B cell (primary cell): ENCODE measurements around the gene KLRD1. TPM values are rescaled to one million over a fixed set of nuclear protein-coding genes. Genes with fewer than 3 reads are reported as not detected.
"Not testable (repeated sequence)": the region's sequence is repeated elsewhere in the genome, so short reads cannot be mapped to it uniquely, and the experiment has no call there.

Experiments
- ATAC-seq: fragments of 200-7000 bp; cut with Tn5 transposase; one replicate; pipeline ENCODE4 v1.10.0; 2021; ENCODE audit warnings: low read depth, mild to moderate bottlenecking, moderate number of reproducible peaks, moderate library complexity
- CTCF ChIA-PET: fragments of 350-600 bp; sonication (Branson Sonifier 250); formaldehyde crosslinking; loops from one replicate; lab custom pipeline; 2021; ENCODE audit warnings: antibody characterized with exemption, inconsistent platforms; lab: Charles Lee
- POLR2A ChIA-PET: fragments of 350-600 bp; sonication (Branson Sonifier 250); formaldehyde crosslinking; loops from one replicate; lab custom pipeline; 2021; ENCODE audit warnings: antibody characterized with exemption; lab: Charles Lee
- DNase-seq: peaks from one replicate; pipeline ENCODE4 v3.0.0; 2013
- H2AFZ ChIP-seq: 2 replicates; pipeline ENCODE4 v1.6.1; 2012; ENCODE audit warnings: mild to moderate bottlenecking, low read depth, low read length; ENCODE audit not compliant: insufficient read depth, poor library complexity, severe bottlenecking
- H3K27ac ChIP-seq, 2 donors: 1 replicate in 1 of 2; 2 replicates in 1 of 2; pipeline ENCODE4 v1.5.1; 2012 to 2013; ENCODE audit warnings: low read length in 2 of 2, mild to moderate bottlenecking in 2 of 2, moderate library complexity in 1 of 2
- H3K27me3 ChIP-seq, 4 experiments: fragments of 200-600 bp in 1 of 4; sonication (generic) in 1 of 4; replicated peaks in 1 of 4; 1 replicate in 2 of 4; 2 replicates in 2 of 4; pipeline versions ENCODE4 v1.6.1 to v1.7.0; 2013 to 2016; ENCODE audit warnings: low read length in 3 of 4, mild to moderate bottlenecking in 2 of 4, mixed read lengths in 1 of 4, moderate library complexity in 1 of 4; ENCODE audit not compliant: insufficient read depth in 4 of 4, control insufficient read depth in 3 of 4; ENCODE audit errors: control extremely low read depth in 1 of 4
- H3K36me3 ChIP-seq, 2 experiments: replicated peaks in 1 of 2; 1 replicate in 1 of 2; 2 replicates in 1 of 2; pipeline versions ENCODE4 v1.6.1 to v1.7.1; 2013; ENCODE audit warnings: low read length in 1 of 2; ENCODE audit not compliant: insufficient read depth in 2 of 2, control insufficient read depth in 1 of 2; ENCODE audit errors: control extremely low read depth in 1 of 2, extremely low read depth in 1 of 2
- H3K4me1 ChIP-seq, 2 donors: fragments of 200-600 bp in 1 of 2; sonication (generic) in 1 of 2; 1 replicate in 1 of 2; 2 replicates in 1 of 2; pipeline versions ENCODE4 v1.5.1 to v1.6.1; 2013 to 2017; ENCODE audit warnings: low read length in 2 of 2; ENCODE audit not compliant: control insufficient read depth in 2 of 2, insufficient read depth in 2 of 2
- H3K4me2 ChIP-seq: replicated peaks from 2 replicates; pipeline ENCODE3; 2012; ENCODE audit warnings: mild to moderate bottlenecking, low read depth, low read length; ENCODE audit not compliant: poor library complexity, severe bottlenecking
- H3K4me3 ChIP-seq, 5 experiments: fragments of 200-600 bp in 1 of 5; sonication (generic) in 1 of 5; 1 replicate in 3 of 5; 2 replicates in 2 of 5; pipeline versions ENCODE4 v1.5.1 to v1.7.0; 2011 to 2016; ENCODE audit warnings: low read length in 4 of 5, mild to moderate bottlenecking in 4 of 5, low read depth in 2 of 5, control low read depth in 1 of 5, moderate library complexity in 1 of 5; ENCODE audit not compliant: insufficient read depth in 1 of 5; ENCODE audit errors: control extremely low read depth in 1 of 5, extremely low read depth in 1 of 5
- H3K79me2 ChIP-seq: fragments of 200-600 bp; sonication (generic); one replicate; pipeline ENCODE4 v1.6.0; 2016; ENCODE audit warnings: low read length; ENCODE audit not compliant: control insufficient read depth, insufficient read depth
- H3K9ac ChIP-seq: fragments of 200-600 bp; sonication (generic); 2 replicates; pipeline ENCODE4 v1.6.1; 2017; ENCODE audit warnings: mild to moderate bottlenecking, low read length, moderate library complexity
- H3K9me3 ChIP-seq, 3 donors: one replicate each; pipeline versions ENCODE4 v1.6.1 to v1.7.1; 2013; ENCODE audit warnings: low read length in 2 of 3; ENCODE audit not compliant: control insufficient read depth in 2 of 3, insufficient read depth in 1 of 3; ENCODE audit errors: control extremely low read depth in 1 of 3
- H4K20me1 ChIP-seq: 2 replicates; pipeline ENCODE4 v1.6.0; 2012; ENCODE audit warnings: mild to moderate bottlenecking, low read length; ENCODE audit not compliant: insufficient read depth, control insufficient read depth, poor library complexity, severe bottlenecking
- H3K27ac Mint-ChIP-seq: one replicate; pipeline ENCODE4 v1.8.0; 2021; ENCODE audit warnings: mixed read lengths
- H3K27me3 Mint-ChIP-seq: one replicate; pipeline ENCODE4 v1.8.0; 2021; ENCODE audit warnings: mixed read lengths
- H3K4me1 Mint-ChIP-seq: one replicate; pipeline ENCODE4 v1.8.0; 2021; ENCODE audit warnings: mixed read lengths
- H3K4me3 Mint-ChIP-seq: one replicate; pipeline ENCODE4 v1.8.0; 2021; ENCODE audit warnings: mixed read lengths
- H3K9me3 Mint-ChIP-seq: one replicate; pipeline ENCODE4 v1.8.0; 2022; ENCODE audit warnings: mixed read lengths; ENCODE audit not compliant: insufficient read depth
- CTCF ChIP-seq: fragments of 200-600 bp; IDR thresholded peaks from one replicate; pipeline ENCODE4 v1.8.0; 2022; ENCODE audit warnings: antibody characterized with exemption, mild to moderate bottlenecking
- EZH2 ChIP-seq: IDR thresholded peaks from 2 replicates; pipeline ENCODE4 v1.6.1; 2012; ENCODE audit warnings: borderline replicate concordance, low read depth, mild to moderate bottlenecking, moderate library complexity, low read length; ENCODE audit not compliant: insufficient read depth, poor library complexity, severe bottlenecking
- WGBS: methylation state at CpG from one replicate; pipeline ENCODE4 v1.1.5; 2013; ENCODE audit warnings: missing lambda C conversion rate; ENCODE audit not compliant: insufficient coverage; 5-methylcytosine and 5-hydroxymethylcytosine counted together
- intact Hi-C: fragments of 100-400 bp; cut with micrococcal nuclease; formaldehyde crosslinking; loops from one replicate; pipeline ENCODE4 v1.10.0; 2022
- polyA plus RNA-seq: library from polyadenylated mRNA; depleted of rRNA; stranded (reverse); fragments of >200 nt; gene quantifications from 2 replicates; pipeline ENCODE4 v1.2.3, GENCODE V29; 2012
- total RNA-seq, 2 donors: library from RNA; stranded (reverse); fragments of 120-200 nt in 1 of 2; gene quantifications; 1 replicate in 1 of 2; 2 replicates in 1 of 2; pipeline versions ENCODE4 v1.2.3 to v1.2.4, GENCODE V29; 2013 to 2022

The KLRD1 gene
- total and polyA plus RNA-seq, 2 donors (not counting 1 experiment from before 2014, with no cell fraction given), result 0.22 to 0.32 TPM

GRCh38 chr12:10341892-10342509 lies 34.3 kb downstream of the KLRD1 start:
- Histone ChIP-seq H3K9ac (no peak overlapping the region), H3K4me1 (peaks cover 6 to 7% of the 10 kb centered on the region in 2 donors), H3K4me2 (peak overlapping the region; percentile 38), H2AFZ (no peak overlapping the region), H3K4me3 (no peak overlapping the region), H3K9me3 (peaks cover 0 to 3% (median 0%) of the 10 kb centered on the region in 3 donors), H3K36me3 (no peaks in the 10 kb centered on the region), H3K79me2 (no peaks in the 10 kb centered on the region), H3K27ac (peak overlapping the region in 1 of 2 donors; percentile 54), H4K20me1 (no peaks in the 10 kb centered on the region), H3K27me3 (no peaks in the 10 kb centered on the region)
- DNase-seq (peak; percentile 43), ATAC-seq (no peak)
- H3K4me3 Mint-ChIP-seq, result peak overlapping the region; percentile 20
- no peaks in the 10 kb centered on the region for H3K9me3 Mint-ChIP-seq
- POLR2A ChIA-PET, result no interaction called here
- WGBS, result no CpG with 5 or more reads among the region's 1 CpG
- peak overlapping the region; percentile 38 for H3K27ac Mint-ChIP-seq
- TF ChIP-seq CTCF (no peak), EZH2 (no peak)
- intact Hi-C loops, result no loop called here
- CTCF ChIA-PET, result interaction anchor here (0.8 kb wide), 1 partner anchor 10 kb away, joined by 4 read pairs; no protein-coding TSS in a partner anchor
- no peaks in the 10 kb centered on the region for H3K27me3 Mint-ChIP-seq
- peaks cover 15% of the 10 kb centered on the region for H3K4me1 Mint-ChIP-seq

DNA sequence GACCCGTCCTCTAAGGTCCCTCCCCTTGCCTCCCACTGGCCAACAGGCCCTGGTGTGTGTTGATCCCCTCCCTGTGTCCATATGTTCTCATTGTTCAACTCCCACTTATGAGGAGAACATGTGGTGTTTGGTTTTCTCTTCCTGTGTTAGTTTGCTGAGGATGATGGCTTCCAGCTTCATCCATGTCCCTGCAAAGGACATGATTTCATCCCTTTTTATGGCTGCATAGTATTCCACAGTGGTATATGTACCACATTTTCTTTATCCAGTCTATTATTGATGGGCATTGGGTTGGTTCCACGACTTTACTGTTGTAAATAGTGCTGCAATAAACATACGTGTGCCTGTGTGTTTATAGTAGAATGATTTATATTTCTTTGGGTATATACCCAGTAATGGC lies 43.8 kb downstream of the KLRD1 start:
- H3K4me3 Mint-ChIP-seq, H3K9ac ChIP-seq, ATAC-seq, H2AFZ ChIP-seq, H4K20me1 ChIP-seq, H3K9me3 ChIP-seq, H3K4me3 ChIP-seq, DNase-seq, H3K27me3 ChIP-seq, POLR2A ChIA-PET, intact Hi-C loops, H3K27ac Mint-ChIP-seq, H3K27ac ChIP-seq, H3K36me3 ChIP-seq, H3K4me2 ChIP-seq, H3K9me3 Mint-ChIP-seq, H3K4me1 Mint-ChIP-seq, H3K79me2 ChIP-seq, H3K4me1 ChIP-seq: not testable (repeated sequence)
- WGBS, result 60% methylated on average over 1 of the region's 3 CpGs
- H3K27me3 Mint-ChIP-seq, result peaks cover 21% of the 10 kb centered on the region
- CTCF ChIA-PET, result interaction anchor here (0.7 kb wide), 1 partner anchor 22 kb away, joined by 3 read pairs; no protein-coding TSS in a partner anchor
